ENCODE results near the gene COL10A1. TPM values are rescaled to one million over a fixed set of nuclear protein-coding genes. Genes with fewer than 3 reads are reported as not detected.

Gene COL10A1
- total RNA-seq, 1 experiment from 2014 or later: not detected

DNA sequence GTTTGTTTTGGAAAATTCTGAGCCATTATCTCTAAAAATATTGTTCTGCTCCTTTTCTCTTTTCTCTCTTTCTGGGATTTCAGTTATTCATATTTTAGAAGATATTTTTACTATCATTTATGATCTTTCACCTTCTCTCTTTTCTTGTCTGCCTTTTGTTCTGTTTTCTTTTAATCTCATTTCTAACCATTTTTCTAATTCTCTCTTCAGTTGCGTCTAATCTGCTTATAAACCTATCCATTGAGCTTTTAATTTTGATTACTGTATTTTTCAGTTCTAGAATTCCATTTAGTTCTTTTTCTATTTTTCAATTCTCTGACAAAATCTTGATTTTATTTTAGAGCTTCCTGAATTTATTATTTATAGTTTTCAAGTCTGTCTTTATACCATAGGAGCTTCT, 42.2 kb upstream of the COL10A1 start:
- no peak for DNase-seq
- Histone ChIP-seq H4K5ac (ENCODE audit: insufficient read length, low read depth, low read length) (no peak overlapping the region), H2BK15ac (ENCODE audit: low read depth, low read length) (no peak overlapping the region), H2BK120ac (ENCODE audit: low read depth, low read length, poor library complexity, severe bottlenecking) (no peak overlapping the region), H4K20me1 (ENCODE audit: control insufficient read depth, insufficient read depth, insufficient read length) (no peaks in the 10 kb centered on the region), H3K23ac (ENCODE audit: insufficient read length, low read depth, low read length) (no peak overlapping the region), H3K56ac (ENCODE audit: insufficient read length, low read depth, low read length) (no peak overlapping the region), H2BK12ac (ENCODE audit: insufficient read length, low read depth, low read length) (no peak overlapping the region), H3K79me2 (ENCODE audit: insufficient read depth, low read length) (no peaks in the 10 kb centered on the region), H4K8ac (replicated peaks; ENCODE audit: insufficient read length, low read depth, low read length) (no peak overlapping the region), H3K18ac (ENCODE audit: insufficient read length, low read depth, low read length) (no peak overlapping the region), H3T11ph (ENCODE audit: low read length) (no peak overlapping the region), H3K27ac (ENCODE audit: insufficient read length, low read depth, low read length) (no peak overlapping the region), H2AFZ (ENCODE audit: low read length) (no peak overlapping the region), H3K9me3 (ENCODE audit: control insufficient read depth, low read depth, low read length) (no peaks in the 10 kb centered on the region), H3K4ac (ENCODE audit: low read depth, low read length) (no peak overlapping the region), H2BK5ac (ENCODE audit: insufficient read length, low read length) (no peak overlapping the region), H2AK5ac (ENCODE audit: insufficient read length, low read length) (no peak overlapping the region), H3K4me2 (ENCODE audit: insufficient read depth, insufficient read length, low read length) (no peak overlapping the region), H3K9ac (ENCODE audit: extremely low read depth, insufficient read length, low read length) (no peak overlapping the region), H3K4me1 (ENCODE audit: insufficient read depth, low read length) (no peaks in the 10 kb centered on the region), H3K27me3 (ENCODE audit: insufficient read depth, low read length) (no peaks in the 10 kb centered on the region), H3K14ac (ENCODE audit: insufficient read depth, low read length) (no peak overlapping the region), H3K23me2 (ENCODE audit: insufficient read length, low read depth, low read length, poor library complexity, severe bottlenecking) (no peaks in the 10 kb centered on the region), H3K79me1 (ENCODE audit: insufficient read depth, low read depth, low read length, poor library complexity, severe bottlenecking) (no peaks in the 10 kb centered on the region), H4K91ac (ENCODE audit: insufficient read length, low read depth, low read length) (no peak overlapping the region), H2BK20ac (ENCODE audit: low read depth, low read length, poor library complexity, severe bottlenecking) (no peak overlapping the region)
- H3K36me3 Mint-ChIP-seq (ENCODE audit: insufficient read depth in 1 of 3, low read depth in 3 of 3): peaks cover 6 to 32% (median 11%) of the 10 kb centered on the region in 3 experiments; a peak in 6 of 7 replicates
- no peak overlapping the region for H3K27ac Mint-ChIP-seq
- no CpG with 5 or more reads among the region's 1 CpG for WGBS (ENCODE audit: extremely low coverage, insufficient read length, low lambda C conversion rate)
- peaks cover 10 to 12% of the 10 kb centered on the region in 2 experiments; a peak in 4 of 5 replicates for H3K9me3 Mint-ChIP-seq
- peaks cover 5 to 12% of the 10 kb centered on the region in 2 experiments; a peak in 3 of 4 replicates for H3K4me1 Mint-ChIP-seq
- H3K27me3 Mint-ChIP-seq (ENCODE audit: low read depth): no peaks in the 10 kb centered on the region
- TF ChIP-seq, protein P1, sequence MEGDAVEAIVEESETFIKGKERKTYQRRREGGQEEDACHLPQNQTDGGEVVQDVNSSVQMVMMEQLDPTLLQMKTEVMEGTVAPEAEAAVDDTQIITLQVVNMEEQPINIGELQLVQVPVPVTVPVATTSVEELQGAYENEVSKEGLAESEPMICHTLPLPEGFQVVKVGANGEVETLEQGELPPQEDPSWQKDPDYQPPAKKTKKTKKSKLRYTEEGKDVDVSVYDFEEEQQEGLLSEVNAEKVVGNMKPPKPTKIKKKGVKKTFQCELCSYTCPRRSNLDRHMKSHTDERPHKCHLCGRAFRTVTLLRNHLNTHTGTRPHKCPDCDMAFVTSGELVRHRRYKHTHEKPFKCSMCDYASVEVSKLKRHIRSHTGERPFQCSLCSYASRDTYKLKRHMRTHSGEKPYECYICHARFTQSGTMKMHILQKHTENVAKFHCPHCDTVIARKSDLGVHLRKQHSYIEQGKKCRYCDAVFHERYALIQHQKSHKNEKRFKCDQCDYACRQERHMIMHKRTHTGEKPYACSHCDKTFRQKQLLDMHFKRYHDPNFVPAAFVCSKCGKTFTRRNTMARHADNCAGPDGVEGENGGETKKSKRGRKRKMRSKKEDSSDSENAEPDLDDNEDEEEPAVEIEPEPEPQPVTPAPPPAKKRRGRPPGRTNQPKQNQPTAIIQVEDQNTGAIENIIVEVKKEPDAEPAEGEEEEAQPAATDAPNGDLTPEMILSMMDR (conservative IDR thresholded peaks at IDR 0.05): no peak
- no peak overlapping the region for H3K4me3 Mint-ChIP-seq
